ENCODE results near the gene MYO1B.

MYO1B gene

GRCh38 chr2:191303140-191304005 is 58.2 kb downstream of the MYO1B start:
- Histone ChIP-seq H3K9me3 (ENCODE audit: insufficient read depth, low read length) (no peaks in the 10 kb centered on the region), H3K27me3 (ENCODE audit: insufficient read depth, insufficient read length) (no peaks in the 10 kb centered on the region), H3K36me3 (ENCODE audit: insufficient read depth, insufficient read length, low read length) (peaks cover 20% of the 10 kb centered on the region), H3K4me1 (ENCODE audit: insufficient read depth, insufficient read length) (no peaks in the 10 kb centered on the region), H3K9ac (ENCODE audit: insufficient read length, low read depth) (no peak overlapping the region), H3K4me3 (ENCODE audit: insufficient read length, low read depth) (no peak overlapping the region)
- TF ChIP-seq YY1 (IDR thresholded peaks at IDR 0.05; ENCODE audit: insufficient read depth, insufficient read length) (no peak), SUZ12 (IDR thresholded peaks at IDR 0.05; ENCODE audit: extremely low read depth, insufficient read depth, insufficient read length) (no peak), ZNF274 (IDR thresholded peaks at IDR 0.05; ENCODE audit: low read depth, low read length) (no peak)
- no peak for DNase-seq (ENCODE audit: low read depth, low spot score)

- H3K36me3 ChIP-seq (ENCODE audit: insufficient read depth, insufficient read length, low read length) = peaks cover 16% of the 10 kb centered on the region
- H3K9me3 ChIP-seq (ENCODE audit: insufficient read depth, low read length) = no peaks in the 10 kb centered on the region
- no peaks in the 10 kb centered on the region for H3K27me3 ChIP-seq (ENCODE audit: insufficient read depth, insufficient read length)
- TF ChIP-seq SUZ12 (IDR thresholded peaks at IDR 0.05; ENCODE audit: extremely low read depth, insufficient read depth, insufficient read length) (no peak), ZNF274 (IDR thresholded peaks at IDR 0.05; ENCODE audit: low read depth, low read length) (no peak), YY1 (IDR thresholded peaks at IDR 0.05; ENCODE audit: insufficient read depth, insufficient read length) (no peak)
- H3K4me3 ChIP-seq (ENCODE audit: insufficient read length, low read depth) = no peak overlapping the region
- H3K4me1 ChIP-seq (ENCODE audit: insufficient read depth, insufficient read length) = no peaks in the 10 kb centered on the region
- no peak overlapping the region for H3K9ac ChIP-seq (ENCODE audit: insufficient read length, low read depth)
- DNase-seq (ENCODE audit: low read depth, low spot score) = no peak
Observed at GRCh38 chr2:191304939-191305875, 60.0 kb downstream of the MYO1B start.

GRCh38 chr2:191308026-191308425 is 62.8 kb downstream of the MYO1B start:
- H3K36me3 ChIP-seq (ENCODE audit: insufficient read depth, insufficient read length, low read length) = peaks cover 13% of the 10 kb centered on the region
- no peak for DNase-seq (ENCODE audit: low read depth, low spot score)
- H3K4me1 ChIP-seq (ENCODE audit: insufficient read depth, insufficient read length) = no peaks in the 10 kb centered on the region
- TF ChIP-seq SUZ12 (IDR thresholded peaks at IDR 0.05; ENCODE audit: extremely low read depth, insufficient read depth, insufficient read length) (no peak), YY1 (IDR thresholded peaks at IDR 0.05; ENCODE audit: insufficient read depth, insufficient read length) (no peak), ZNF274 (IDR thresholded peaks at IDR 0.05; ENCODE audit: low read depth, low read length) (no peak)
- no peaks in the 10 kb centered on the region for H3K9me3 ChIP-seq (ENCODE audit: insufficient read depth, low read length)
- H3K4me3 ChIP-seq (ENCODE audit: insufficient read length, low read depth) = no peak overlapping the region
- H3K9ac ChIP-seq (ENCODE audit: insufficient read length, low read depth) = no peak overlapping the region
- no peaks in the 10 kb centered on the region for H3K27me3 ChIP-seq (ENCODE audit: insufficient read depth, insufficient read length)

GRCh38 chr2:191311156-191311555 is 66.0 kb downstream of the MYO1B start:
- DNase-seq (ENCODE audit: low read depth, low spot score) = no peak
- Histone ChIP-seq H3K27me3 (ENCODE audit: insufficient read depth, insufficient read length) (no peaks in the 10 kb centered on the region), H3K36me3 (ENCODE audit: insufficient read depth, insufficient read length, low read length) (peaks cover 2% of the 10 kb centered on the region), H3K4me3 (ENCODE audit: insufficient read length, low read depth) (no peak overlapping the region), H3K9me3 (ENCODE audit: insufficient read depth, low read length) (no peaks in the 10 kb centered on the region), H3K4me1 (ENCODE audit: insufficient read depth, insufficient read length) (no peaks in the 10 kb centered on the region), H3K9ac (ENCODE audit: insufficient read length, low read depth) (no peak overlapping the region)
- no peak for TF ChIP-seq YY1 (IDR thresholded peaks at IDR 0.05; ENCODE audit: insufficient read depth, insufficient read length)
- TF ChIP-seq ZNF274 (IDR thresholded peaks at IDR 0.05; ENCODE audit: low read depth, low read length) = no peak
- TF ChIP-seq SUZ12 (IDR thresholded peaks at IDR 0.05; ENCODE audit: extremely low read depth, insufficient read depth, insufficient read length) = no peak

GRCh38 chr2:191311627-191312026 is 66.4 kb downstream of the MYO1B start:
- Histone ChIP-seq H3K36me3 (ENCODE audit: insufficient read depth, insufficient read length, low read length) (no peaks in the 10 kb centered on the region), H3K9me3 (ENCODE audit: insufficient read depth, low read length) (no peaks in the 10 kb centered on the region), H3K4me1 (ENCODE audit: insufficient read depth, insufficient read length) (no peaks in the 10 kb centered on the region), H3K27me3 (ENCODE audit: insufficient read depth, insufficient read length) (no peaks in the 10 kb centered on the region), H3K9ac (ENCODE audit: insufficient read length, low read depth) (no peak overlapping the region), H3K4me3 (ENCODE audit: insufficient read length, low read depth) (no peak overlapping the region)
- TF ChIP-seq ZNF274 (IDR thresholded peaks at IDR 0.05; ENCODE audit: low read depth, low read length) (no peak), SUZ12 (IDR thresholded peaks at IDR 0.05; ENCODE audit: extremely low read depth, insufficient read depth, insufficient read length) (no peak), YY1 (IDR thresholded peaks at IDR 0.05; ENCODE audit: insufficient read depth, insufficient read length) (no peak)
- DNase-seq (ENCODE audit: low read depth, low spot score) = no peak

- DNase-seq (ENCODE audit: low read depth, low spot score) = no peak
- Histone ChIP-seq H3K4me1 (ENCODE audit: insufficient read depth, insufficient read length) (no peaks in the 10 kb centered on the region), H3K4me3 (ENCODE audit: insufficient read length, low read depth) (no peak overlapping the region), H3K9me3 (ENCODE audit: insufficient read depth, low read length) (no peaks in the 10 kb centered on the region), H3K9ac (ENCODE audit: insufficient read length, low read depth) (no peak overlapping the region), H3K36me3 (ENCODE audit: insufficient read depth, insufficient read length, low read length) (no peaks in the 10 kb centered on the region), H3K27me3 (ENCODE audit: insufficient read depth, insufficient read length) (no peaks in the 10 kb centered on the region)
- TF ChIP-seq SUZ12 (IDR thresholded peaks at IDR 0.05; ENCODE audit: extremely low read depth, insufficient read depth, insufficient read length) (no peak), YY1 (IDR thresholded peaks at IDR 0.05; ENCODE audit: insufficient read depth, insufficient read length) (no peak), ZNF274 (IDR thresholded peaks at IDR 0.05; ENCODE audit: low read depth, low read length) (no peak)
Observed at GRCh38 chr2:191312163-191312562, 67.0 kb downstream of the MYO1B start.

- Histone ChIP-seq H3K4me1 (ENCODE audit: insufficient read depth, insufficient read length) (no peaks in the 10 kb centered on the region), H3K36me3 (ENCODE audit: insufficient read depth, insufficient read length, low read length) (no peaks in the 10 kb centered on the region), H3K27me3 (ENCODE audit: insufficient read depth, insufficient read length) (no peaks in the 10 kb centered on the region), H3K4me3 (ENCODE audit: insufficient read length, low read depth) (no peak overlapping the region), H3K9me3 (ENCODE audit: insufficient read depth, low read length) (no peaks in the 10 kb centered on the region), H3K9ac (ENCODE audit: insufficient read length, low read depth) (no peak overlapping the region)
- DNase-seq (ENCODE audit: low read depth, low spot score) = no peak
- TF ChIP-seq YY1 (IDR thresholded peaks at IDR 0.05; ENCODE audit: insufficient read depth, insufficient read length) = no peak
Observed at GRCh38 chr2:191312662-191313061, 67.5 kb downstream of the MYO1B start.
